Lung (tissue), 12 donors: Measurements from ENCODE around the gene TSPAN5. TPM values are rescaled to one million over a fixed set of nuclear protein-coding genes. Genes with fewer than 3 reads are reported as not detected.

Experiments used
- ATAC-seq: fragments of 200-7000 bp; cut with Tn5 transposase; one replicate; pipeline ENCODE4 v1.9.1; 2020; ENCODE audit warnings: moderate number of reproducible peaks; ENCODE audit not compliant: insufficient read depth, low FRiP score
- DNase-seq, 3 donors: peaks; one replicate each; pipeline ENCODE4 v3.0.0-alpha.2; 2013 to 2017
- H3K27ac ChIP-seq, 2 donors: one replicate each; pipeline ENCODE4 v1.5.1; 2013; ENCODE audit warnings: mild to moderate bottlenecking in 2 of 2, moderate library complexity in 2 of 2, control low read depth in 1 of 2, inconsistent platforms in 1 of 2, low read depth in 1 of 2, low read length in 1 of 2
- H3K27me3 ChIP-seq, 3 donors: one replicate each; pipeline ENCODE4 v1.5.1; 2013; ENCODE audit warnings: low read length in 2 of 3; ENCODE audit not compliant: control insufficient read depth in 3 of 3, insufficient read depth in 3 of 3
- H3K36me3 ChIP-seq, 4 donors: one replicate each; pipeline ENCODE4 v1.5.1; 2013; ENCODE audit warnings: low read length in 4 of 4, mild to moderate bottlenecking in 1 of 4, moderate library complexity in 1 of 4; ENCODE audit not compliant: control insufficient read depth in 4 of 4, insufficient read depth in 4 of 4
- H3K4me1 ChIP-seq, 5 donors: one replicate each; pipeline ENCODE4 v1.5.1; 2013; ENCODE audit warnings: low read length in 5 of 5, mild to moderate bottlenecking in 2 of 5, moderate library complexity in 1 of 5; ENCODE audit not compliant: control insufficient read depth in 5 of 5, insufficient read depth in 5 of 5
- H3K4me3 ChIP-seq: one replicate; pipeline ENCODE4 v1.5.1; 2013; ENCODE audit warnings: mild to moderate bottlenecking, control low read depth, moderate library complexity
- H3K9ac ChIP-seq, 2 donors: one replicate each; pipeline ENCODE4 v1.5.1; 2013; ENCODE audit warnings: low read length in 2 of 2, control low read depth in 1 of 2; ENCODE audit not compliant: insufficient read depth in 1 of 2
- H3K9me3 ChIP-seq, 4 donors: one replicate each; pipeline ENCODE4 v1.5.1; 2013; ENCODE audit warnings: low read length in 3 of 4, mild to moderate bottlenecking in 1 of 4, moderate library complexity in 1 of 4; ENCODE audit not compliant: control insufficient read depth in 4 of 4, insufficient read depth in 3 of 4
- WGBS, 2 donors: extraction: QIAGEN DNeasy Blood & Tissue Kit; methylation state at CpG; one replicate each; pipeline ENCODE4 v1.1.7; 2013; 5-methylcytosine and 5-hydroxymethylcytosine counted together
- polyA plus RNA-seq, 2 donors: library from polyadenylated mRNA; stranded (reverse); fragments of 200-250 nt; gene quantifications; one replicate each; pipeline ENCODE4 v1.2.1, GENCODE V29; 2013
- total RNA-seq, 2 donors: library from RNA; depleted of rRNA in 1 of 2; stranded (reverse); fragments of >200 nt in 1 of 2; gene quantifications; one replicate each; pipeline ENCODE4 v1.2.1, GENCODE V29; 2014 to 2021
- TF ChIP-seq, protein P1 (sequence below): IDR thresholded peaks from 2 replicates; pipeline ENCODE4 v1.5.1; 2012; ENCODE audit warnings: mild to moderate bottlenecking; ENCODE audit errors: control extremely low read depth, extremely low read depth
- donor health status: control.
- donor health status: control.
- donor health status: Bipolar disorder and iron deficiency.
- donor health status: healthy.
- donor health status: DM: yes; HTN: yes; CAD: no.

The TSPAN5 gene
- total and polyA plus RNA-seq, 4 donors = 1.8 to 24.5 (median 6.3) TPM

DNA sequence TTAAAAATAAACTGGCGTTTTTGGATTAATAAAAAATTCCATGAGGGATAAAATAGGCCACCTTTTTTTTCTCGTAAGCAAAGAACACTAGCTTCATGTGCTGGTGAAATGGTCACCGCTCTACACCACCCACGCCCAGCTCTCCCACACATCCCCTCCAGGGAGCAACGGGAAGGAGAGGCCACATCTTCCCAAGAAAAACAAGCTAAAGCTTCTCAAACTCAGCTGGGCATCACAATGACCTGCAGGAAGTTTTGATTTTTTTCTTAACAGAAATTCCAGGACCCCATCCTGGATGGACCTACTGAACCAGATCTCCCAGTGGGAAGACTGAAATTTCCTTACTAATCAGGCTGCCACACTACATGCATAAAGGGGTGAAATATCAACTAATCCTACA lies 9.8 kb downstream of the TSPAN5 start:
- H3K4me3 ChIP-seq = no peak overlapping the region
- ATAC-seq (no peak), DNase-seq (no peak)
- H3K4me1 ChIP-seq = peaks cover 0 to 7% (median 2%) of the 10 kb centered on the region in 5 donors
- no peaks in the 10 kb centered on the region for H3K27me3 ChIP-seq
- WGBS, 2 donors = 90 to 98% methylated on average over 5 of the region's 5 CpGs
- no peak overlapping the region for H3K27ac ChIP-seq
- TF ChIP-seq, protein P1, sequence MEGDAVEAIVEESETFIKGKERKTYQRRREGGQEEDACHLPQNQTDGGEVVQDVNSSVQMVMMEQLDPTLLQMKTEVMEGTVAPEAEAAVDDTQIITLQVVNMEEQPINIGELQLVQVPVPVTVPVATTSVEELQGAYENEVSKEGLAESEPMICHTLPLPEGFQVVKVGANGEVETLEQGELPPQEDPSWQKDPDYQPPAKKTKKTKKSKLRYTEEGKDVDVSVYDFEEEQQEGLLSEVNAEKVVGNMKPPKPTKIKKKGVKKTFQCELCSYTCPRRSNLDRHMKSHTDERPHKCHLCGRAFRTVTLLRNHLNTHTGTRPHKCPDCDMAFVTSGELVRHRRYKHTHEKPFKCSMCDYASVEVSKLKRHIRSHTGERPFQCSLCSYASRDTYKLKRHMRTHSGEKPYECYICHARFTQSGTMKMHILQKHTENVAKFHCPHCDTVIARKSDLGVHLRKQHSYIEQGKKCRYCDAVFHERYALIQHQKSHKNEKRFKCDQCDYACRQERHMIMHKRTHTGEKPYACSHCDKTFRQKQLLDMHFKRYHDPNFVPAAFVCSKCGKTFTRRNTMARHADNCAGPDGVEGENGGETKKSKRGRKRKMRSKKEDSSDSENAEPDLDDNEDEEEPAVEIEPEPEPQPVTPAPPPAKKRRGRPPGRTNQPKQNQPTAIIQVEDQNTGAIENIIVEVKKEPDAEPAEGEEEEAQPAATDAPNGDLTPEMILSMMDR = no peak
- H3K9ac ChIP-seq = no peak overlapping the region
- H3K9me3 ChIP-seq = peaks cover 0 to 5% (median 0%) of the 10 kb centered on the region in 4 donors
- H3K36me3 ChIP-seq = no peaks in the 10 kb centered on the region

DNA sequence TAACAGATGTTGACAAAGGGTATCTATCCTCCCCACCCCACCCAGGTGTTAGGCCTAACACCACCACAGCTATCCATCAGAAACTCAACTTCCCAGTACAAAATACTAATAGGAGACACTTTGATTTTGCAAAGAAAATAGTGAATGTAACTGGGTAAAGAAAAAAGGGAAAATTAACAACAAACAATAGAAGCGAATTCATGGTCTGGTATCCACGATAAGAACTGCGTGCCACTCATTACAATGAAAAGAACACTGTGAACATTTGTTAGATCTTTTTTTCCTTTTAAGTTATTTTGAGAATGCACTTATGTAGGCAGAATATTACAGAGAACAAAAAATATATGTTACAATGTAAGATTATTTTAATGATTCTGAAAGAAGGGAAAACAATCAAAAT lies 12.0 kb downstream of the TSPAN5 start:
- Histone ChIP-seq H3K36me3 (no peaks in the 10 kb centered on the region), H3K9me3 (peaks cover 0 to 5% (median 0%) of the 10 kb centered on the region in 4 donors), H3K27me3 (no peaks in the 10 kb centered on the region), H3K4me3 (no peak overlapping the region), H3K27ac (no peak overlapping the region), H3K4me1 (peaks cover 0 to 4% (median 2%) of the 10 kb centered on the region in 5 donors), H3K9ac (no peak overlapping the region)
- ATAC-seq = no peak
- TF ChIP-seq, protein P1 = no peak
- DNase-seq = no peak
- WGBS, 2 donors = 97 to 99% methylated on average over 3 of the region's 3 CpGs

DNA sequence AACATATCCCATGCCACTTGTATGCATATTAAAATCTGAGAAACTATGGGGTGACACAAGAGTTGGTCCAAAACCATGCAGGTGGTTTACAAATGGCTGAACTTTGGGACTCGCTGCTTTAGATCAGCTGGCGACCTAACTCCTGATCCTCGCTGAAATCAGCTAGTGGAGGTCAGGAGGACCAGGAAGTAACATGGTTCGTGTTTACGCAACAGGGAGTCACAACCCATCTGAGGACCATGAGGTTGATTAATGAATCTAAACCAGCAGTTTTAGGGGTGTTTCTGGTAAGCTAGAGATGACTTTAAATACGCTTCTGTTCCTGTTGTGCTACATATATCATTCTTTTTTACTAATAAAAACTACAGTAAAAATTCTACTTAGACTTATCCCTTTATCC lies 12.9 kb downstream of the TSPAN5 start:
- Histone ChIP-seq H3K9ac (no peak overlapping the region), H3K9me3 (peaks cover 0 to 5% (median 0%) of the 10 kb centered on the region in 4 donors), H3K4me1 (peaks cover 0 to 4% (median 2%) of the 10 kb centered on the region in 5 donors), H3K4me3 (no peak overlapping the region), H3K36me3 (no peaks in the 10 kb centered on the region), H3K27me3 (no peaks in the 10 kb centered on the region), H3K27ac (no peak overlapping the region)
- no peak for ATAC-seq
- DNase-seq = no peak
- TF ChIP-seq, protein P1 = no peak
- 87 to 94% methylated on average over 6 of the region's 6 CpGs for WGBS, 2 donors

DNA sequence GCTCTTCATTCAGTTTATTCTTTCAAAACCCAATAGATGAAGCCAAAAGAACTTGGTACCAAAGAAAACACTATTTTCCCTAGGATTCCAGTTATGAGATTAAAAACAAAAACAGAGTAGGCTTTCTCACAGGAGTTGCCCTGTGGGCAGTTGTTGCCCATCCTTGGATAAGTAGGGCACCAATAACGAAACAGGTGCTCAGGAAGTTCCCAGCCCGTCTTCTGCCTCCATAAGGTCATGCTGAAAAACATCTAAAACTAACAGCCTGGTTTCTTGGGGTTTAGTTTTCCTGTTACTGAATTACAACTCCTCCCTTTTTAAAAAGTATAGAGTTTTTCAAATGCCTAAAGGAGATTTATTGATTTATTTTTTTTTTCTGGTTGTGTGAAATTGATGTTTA lies 14.7 kb downstream of the TSPAN5 start:
- TF ChIP-seq, protein P1 = no peak
- no peak overlapping the region for H3K27ac ChIP-seq
- WGBS, 2 donors = 66 to 76% methylated on average over 2 of the region's 2 CpGs

More for the DNA sequence above, 14.7 kb downstream of the TSPAN5 start:
- H3K4me3 ChIP-seq = no peak overlapping the region
- ATAC-seq (no peak), DNase-seq (no peak)
- no peak overlapping the region for H3K9ac ChIP-seq
- no peaks in the 10 kb centered on the region for H3K36me3 ChIP-seq
- H3K27me3 ChIP-seq = no peaks in the 10 kb centered on the region
- H3K9me3 ChIP-seq = no peaks in the 10 kb centered on the region
- H3K4me1 ChIP-seq = peaks cover 0 to 4% (median 2%) of the 10 kb centered on the region in 5 donors
